ENCODE results near the gene IQSEC3. TPM values are rescaled to one million over a fixed set of nuclear protein-coding genes. Genes with fewer than 3 reads are reported as not detected.

IQSEC3 gene
- total RNA-seq, 2 experiments from 2014 or later, result 3.2 to 3.6 TPM

Other genes with a start within 250 kb of the IQSEC3 start
- gene SLC6A12, start 147.4 kb downstream of the IQSEC3 start, total RNA-seq, result not detected
- gene SLC6A13, start 196.1 kb downstream of the IQSEC3 start, total RNA-seq, result under 1 TPM; 0.40 to 0.64 TPM